ENCODE measurements around the gene TP53BP1. TPM values are rescaled to one million over a fixed set of nuclear protein-coding genes. Genes with fewer than 3 reads are reported as not detected.

The TP53BP1 gene
- total and polyA plus RNA-seq, 4 donors, result 2.7 to 12.0 (median 7.3) TPM

DNA sequence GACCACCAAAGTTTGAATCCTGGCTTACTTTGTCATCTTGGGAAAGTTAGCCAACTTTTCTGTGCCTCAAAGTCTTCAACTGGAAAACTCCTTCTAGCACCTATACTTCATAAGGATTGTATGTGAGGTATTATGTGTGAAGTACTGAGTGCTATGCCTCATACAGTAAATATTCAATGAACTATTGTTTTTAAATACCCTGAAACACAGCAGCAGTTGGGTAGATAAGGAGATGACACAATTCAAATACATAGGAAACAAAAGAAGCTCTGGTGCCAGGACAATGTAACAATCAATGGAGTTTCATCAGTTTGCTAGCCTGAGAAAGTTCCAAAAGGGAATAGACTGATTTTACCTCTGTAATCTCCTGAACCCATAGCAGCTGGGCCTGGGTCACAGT is 78.8 kb downstream of the TP53BP1 start:
- Histone ChIP-seq H3K9me3 (ENCODE audit: control insufficient read depth in 4 of 4, low read length in 3 of 4) (no peaks in the 10 kb centered on the region), H3K4me3 (ENCODE audit: low read depth in 1 of 3, low read length in 3 of 3) (no peak overlapping the region), H3K27me3 (ENCODE audit: control insufficient read depth in 4 of 4, insufficient read depth in 4 of 4, low read length in 3 of 4) (no peaks in the 10 kb centered on the region), H3K36me3 (ENCODE audit: control insufficient read depth in 4 of 4, insufficient read depth in 3 of 4, low read depth in 1 of 4, low read length in 3 of 4) (peaks cover 0 to 22% (median 20%) of the 10 kb centered on the region in 4 donors), H3K4me1 (ENCODE audit: control insufficient read depth in 4 of 4, insufficient read depth in 4 of 4, low read length in 3 of 4) (no peaks in the 10 kb centered on the region), H3K9ac (ENCODE audit: low read depth in 1 of 2, low read length in 2 of 2) (no peak overlapping the region), H3K27ac (ENCODE audit: low read depth in 1 of 2, low read length in 2 of 2) (no peak overlapping the region)
- DNase-seq (ENCODE audit: low spot score), result no peak
- TF ChIP-seq, protein P1, sequence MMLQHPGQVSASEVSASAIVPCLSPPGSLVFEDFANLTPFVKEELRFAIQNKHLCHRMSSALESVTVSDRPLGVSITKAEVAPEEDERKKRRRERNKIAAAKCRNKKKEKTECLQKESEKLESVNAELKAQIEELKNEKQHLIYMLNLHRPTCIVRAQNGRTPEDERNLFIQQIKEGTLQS (IDR thresholded peaks at IDR 0.05), result no peak
- TF ChIP-seq YY1 (IDR thresholded peaks at IDR 0.05) (no peak), RAD21 (IDR thresholded peaks at IDR 0.05) (no peak), FOXA1 (IDR thresholded peaks at IDR 0.05) (no peak), FOXA2 (IDR thresholded peaks at IDR 0.05) (no peak), GABPA (IDR thresholded peaks at IDR 0.05 in 1 of 2, conservative IDR thresholded peaks at IDR 0.05 in 1 of 2) (no peak), EGR1 (IDR thresholded peaks at IDR 0.05; ENCODE audit: low read depth in 2 of 2) (no peak), ZBTB33 (IDR thresholded peaks at IDR 0.05) (no peak), TAF1 (conservative IDR thresholded peaks at IDR 0.05) (no peak), SP1 (IDR thresholded peaks at IDR 0.05) (no peak), REST (IDR thresholded peaks at IDR 0.05) (no peak), HNF4A (conservative IDR thresholded peaks at IDR 0.05) (no peak)
- TF ChIP-seq, protein P2, sequence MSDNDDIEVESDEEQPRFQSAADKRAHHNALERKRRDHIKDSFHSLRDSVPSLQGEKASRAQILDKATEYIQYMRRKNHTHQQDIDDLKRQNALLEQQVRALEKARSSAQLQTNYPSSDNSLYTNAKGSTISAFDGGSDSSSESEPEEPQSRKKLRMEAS (IDR thresholded peaks at IDR 0.05), result no peak
- TF ChIP-seq, protein P3, sequence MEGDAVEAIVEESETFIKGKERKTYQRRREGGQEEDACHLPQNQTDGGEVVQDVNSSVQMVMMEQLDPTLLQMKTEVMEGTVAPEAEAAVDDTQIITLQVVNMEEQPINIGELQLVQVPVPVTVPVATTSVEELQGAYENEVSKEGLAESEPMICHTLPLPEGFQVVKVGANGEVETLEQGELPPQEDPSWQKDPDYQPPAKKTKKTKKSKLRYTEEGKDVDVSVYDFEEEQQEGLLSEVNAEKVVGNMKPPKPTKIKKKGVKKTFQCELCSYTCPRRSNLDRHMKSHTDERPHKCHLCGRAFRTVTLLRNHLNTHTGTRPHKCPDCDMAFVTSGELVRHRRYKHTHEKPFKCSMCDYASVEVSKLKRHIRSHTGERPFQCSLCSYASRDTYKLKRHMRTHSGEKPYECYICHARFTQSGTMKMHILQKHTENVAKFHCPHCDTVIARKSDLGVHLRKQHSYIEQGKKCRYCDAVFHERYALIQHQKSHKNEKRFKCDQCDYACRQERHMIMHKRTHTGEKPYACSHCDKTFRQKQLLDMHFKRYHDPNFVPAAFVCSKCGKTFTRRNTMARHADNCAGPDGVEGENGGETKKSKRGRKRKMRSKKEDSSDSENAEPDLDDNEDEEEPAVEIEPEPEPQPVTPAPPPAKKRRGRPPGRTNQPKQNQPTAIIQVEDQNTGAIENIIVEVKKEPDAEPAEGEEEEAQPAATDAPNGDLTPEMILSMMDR (IDR thresholded peaks at IDR 0.05; ENCODE audit: low read depth, low read length, missing input control), result no peak

- Histone ChIP-seq H3K9ac (ENCODE audit: low read depth in 1 of 2, low read length in 2 of 2) (no peak overlapping the region), H3K4me3 (ENCODE audit: low read depth in 1 of 3, low read length in 3 of 3) (no peak overlapping the region), H3K9me3 (ENCODE audit: control insufficient read depth in 4 of 4, low read length in 3 of 4) (no peaks in the 10 kb centered on the region), H3K36me3 (ENCODE audit: control insufficient read depth in 4 of 4, insufficient read depth in 3 of 4, low read depth in 1 of 4, low read length in 3 of 4) (peaks cover 0 to 39% (median 37%) of the 10 kb centered on the region in 4 donors), H3K27ac (ENCODE audit: low read depth in 1 of 2, low read length in 2 of 2) (no peak overlapping the region), H3K4me1 (ENCODE audit: control insufficient read depth in 4 of 4, insufficient read depth in 4 of 4, low read length in 3 of 4) (no peaks in the 10 kb centered on the region), H3K27me3 (ENCODE audit: control insufficient read depth in 4 of 4, insufficient read depth in 4 of 4, low read length in 3 of 4) (no peaks in the 10 kb centered on the region)
- DNase-seq (ENCODE audit: low spot score), result no peak
- WGBS, result 92% methylated on average over 1 of the region's 1 CpG
- TF ChIP-seq, protein P1 (IDR thresholded peaks at IDR 0.05), result no peak
- TF ChIP-seq FOXA1 (IDR thresholded peaks at IDR 0.05), result no peak
- no peak for TF ChIP-seq RXRA (IDR thresholded peaks at IDR 0.05)
- TF ChIP-seq HNF4A (conservative IDR thresholded peaks at IDR 0.05), result no peak
- no peak for TF ChIP-seq ZBTB33 (IDR thresholded peaks at IDR 0.05)
- TF ChIP-seq FOXA2 (IDR thresholded peaks at IDR 0.05), result no peak
- TF ChIP-seq HNF4G (IDR thresholded peaks at IDR 0.05), result no peak
- TF ChIP-seq, protein P2 (IDR thresholded peaks at IDR 0.05), result no peak
- no peak for TF ChIP-seq YY1 (IDR thresholded peaks at IDR 0.05)
- no peak for TF ChIP-seq EGR1 (IDR thresholded peaks at IDR 0.05; ENCODE audit: low read depth in 2 of 2)
- TF ChIP-seq RAD21 (IDR thresholded peaks at IDR 0.05), result no peak
Measured at GRCh38 chr15:43412096-43412495, 80.9 kb downstream of the TP53BP1 start.
